ENCODE data around the gene SH3BGRL3.

DNA sequence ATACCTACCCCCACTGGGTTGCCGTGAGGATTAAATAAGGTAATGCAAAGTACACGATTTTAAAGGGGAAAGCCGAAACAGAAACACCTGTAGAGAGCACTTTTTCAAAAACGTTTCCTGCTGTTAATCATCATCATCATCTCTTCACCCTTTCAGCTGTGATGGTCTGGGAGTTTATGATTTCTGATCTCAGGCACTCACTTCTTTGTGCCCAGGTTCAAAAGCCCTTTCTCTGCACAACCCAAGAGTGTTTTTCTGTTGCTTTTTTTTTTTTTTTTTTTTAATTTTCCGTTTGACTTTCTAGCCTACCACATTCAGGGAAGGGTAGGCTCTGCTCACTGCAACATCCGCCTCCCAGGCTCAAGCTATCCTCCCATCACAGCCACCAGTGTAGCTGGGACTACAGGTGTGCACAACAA lies 27.5 kb downstream of the SH3BGRL3 start:
- TF ChIP-seq CTCF (IDR thresholded peaks at IDR 0.05) (no peak), POLR2A (IDR thresholded peaks at IDR 0.05) (no peak)

All from esophagus squamous epithelium (tissue), 4 donors.